ENCODE results near the gene HOMER3.
"Not testable (repeated sequence)": the region's sequence is repeated elsewhere in the genome, so short reads cannot be mapped to it uniquely, and the experiment has no call there.

Gene HOMER3

DNA sequence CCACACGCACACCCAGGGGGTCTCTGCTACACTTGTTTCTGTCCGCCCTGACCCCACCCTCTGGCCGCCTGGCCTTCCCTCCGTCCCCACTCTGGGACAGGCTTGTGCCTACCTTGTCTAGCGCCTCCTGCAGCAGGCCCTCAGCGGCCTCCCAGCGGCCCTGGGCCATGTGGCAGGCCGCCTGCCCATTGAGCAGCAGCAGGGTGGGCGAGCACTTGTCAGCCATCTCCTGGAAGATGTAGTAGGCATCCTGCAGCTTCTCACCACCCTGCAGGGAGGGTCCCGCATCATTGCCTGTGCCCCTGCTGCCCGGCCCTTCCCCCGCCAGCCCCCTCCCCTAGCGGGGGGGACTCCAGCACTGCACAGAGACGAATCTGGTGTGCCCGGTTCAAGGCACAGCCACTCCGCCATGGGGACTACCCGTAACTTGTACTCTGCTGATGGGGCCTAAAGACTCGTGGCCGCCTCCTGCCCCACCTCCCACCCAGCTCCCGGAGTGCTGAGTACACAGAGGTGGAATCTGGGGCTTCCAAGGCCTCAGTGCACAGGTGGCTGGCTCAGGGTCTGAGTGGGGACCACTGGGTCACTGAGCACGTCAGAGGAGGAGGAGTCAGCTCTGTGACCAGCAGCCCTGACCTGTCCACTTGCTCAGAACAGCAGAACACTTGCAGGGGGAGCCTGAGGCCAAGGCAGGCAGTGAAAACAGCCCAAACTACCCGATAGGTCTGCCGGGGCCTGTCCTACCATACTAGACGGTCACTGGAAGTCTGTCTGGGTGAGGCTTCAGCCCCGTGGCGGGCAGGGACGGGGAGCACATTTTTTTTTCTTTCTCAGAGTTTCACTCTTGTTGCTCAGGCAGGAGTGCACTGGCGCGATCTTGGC is 37.6 kb downstream of the HOMER3 start:
- DNase-seq (ENCODE audit: low read depth): no peak
- H3K4me3 ChIP-seq (ENCODE audit: low read depth, low read length): no peak overlapping the region
- TF ChIP-seq, protein P1, sequence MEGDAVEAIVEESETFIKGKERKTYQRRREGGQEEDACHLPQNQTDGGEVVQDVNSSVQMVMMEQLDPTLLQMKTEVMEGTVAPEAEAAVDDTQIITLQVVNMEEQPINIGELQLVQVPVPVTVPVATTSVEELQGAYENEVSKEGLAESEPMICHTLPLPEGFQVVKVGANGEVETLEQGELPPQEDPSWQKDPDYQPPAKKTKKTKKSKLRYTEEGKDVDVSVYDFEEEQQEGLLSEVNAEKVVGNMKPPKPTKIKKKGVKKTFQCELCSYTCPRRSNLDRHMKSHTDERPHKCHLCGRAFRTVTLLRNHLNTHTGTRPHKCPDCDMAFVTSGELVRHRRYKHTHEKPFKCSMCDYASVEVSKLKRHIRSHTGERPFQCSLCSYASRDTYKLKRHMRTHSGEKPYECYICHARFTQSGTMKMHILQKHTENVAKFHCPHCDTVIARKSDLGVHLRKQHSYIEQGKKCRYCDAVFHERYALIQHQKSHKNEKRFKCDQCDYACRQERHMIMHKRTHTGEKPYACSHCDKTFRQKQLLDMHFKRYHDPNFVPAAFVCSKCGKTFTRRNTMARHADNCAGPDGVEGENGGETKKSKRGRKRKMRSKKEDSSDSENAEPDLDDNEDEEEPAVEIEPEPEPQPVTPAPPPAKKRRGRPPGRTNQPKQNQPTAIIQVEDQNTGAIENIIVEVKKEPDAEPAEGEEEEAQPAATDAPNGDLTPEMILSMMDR (IDR thresholded peaks at IDR 0.05; ENCODE audit: low read depth, low read length, missing control alignments): no peak

DNA sequence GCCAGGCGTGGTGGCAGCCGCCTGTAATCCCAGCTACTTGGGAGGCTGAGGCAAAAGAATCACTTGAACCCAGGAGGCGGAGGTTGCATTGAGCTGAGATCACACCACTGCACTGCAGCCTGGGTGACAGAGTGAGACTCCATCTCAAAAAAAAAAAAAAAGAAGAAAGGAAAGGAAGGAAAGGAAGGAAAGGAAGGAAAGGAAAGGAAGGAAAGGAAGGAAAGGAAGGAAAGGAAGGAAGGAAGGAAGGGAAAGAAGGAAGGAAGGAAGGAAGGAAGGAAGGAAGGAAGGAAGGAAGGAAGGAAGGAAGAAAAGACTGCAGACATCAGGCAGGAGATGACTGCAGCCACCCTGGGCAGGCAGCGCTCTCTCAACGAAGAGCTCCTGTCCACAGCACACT is 38.5 kb downstream of the HOMER3 start:
- DNase-seq (ENCODE audit: low read depth); H3K4me3 ChIP-seq (ENCODE audit: low read depth, low read length): not testable (repeated sequence)

DNA sequence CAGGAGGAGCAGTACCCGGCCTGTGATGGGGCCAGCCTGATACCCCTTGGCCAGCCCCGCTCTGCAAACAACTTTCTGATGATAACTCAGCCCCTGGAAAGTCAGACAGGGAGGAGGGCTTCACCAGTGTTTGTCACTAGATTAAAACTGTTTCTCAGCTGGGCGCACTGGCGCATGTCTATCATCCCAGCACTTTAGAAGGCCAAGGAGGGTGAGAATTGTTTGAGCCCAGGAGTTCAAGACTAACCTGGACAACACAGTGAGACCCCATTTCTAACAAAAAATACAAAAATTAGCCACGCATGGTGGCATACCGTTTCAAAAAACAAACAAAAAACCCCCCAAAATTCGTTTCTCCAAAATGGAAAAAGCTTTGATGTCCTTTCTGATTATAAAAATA is 39.5 kb downstream of the HOMER3 start:
- H3K4me3 ChIP-seq (ENCODE audit: low read depth, low read length): no peak overlapping the region
- TF ChIP-seq, protein P1 (IDR thresholded peaks at IDR 0.05; ENCODE audit: low read depth, low read length, missing control alignments): no peak
- DNase-seq (ENCODE audit: low read depth): no peak

DNA sequence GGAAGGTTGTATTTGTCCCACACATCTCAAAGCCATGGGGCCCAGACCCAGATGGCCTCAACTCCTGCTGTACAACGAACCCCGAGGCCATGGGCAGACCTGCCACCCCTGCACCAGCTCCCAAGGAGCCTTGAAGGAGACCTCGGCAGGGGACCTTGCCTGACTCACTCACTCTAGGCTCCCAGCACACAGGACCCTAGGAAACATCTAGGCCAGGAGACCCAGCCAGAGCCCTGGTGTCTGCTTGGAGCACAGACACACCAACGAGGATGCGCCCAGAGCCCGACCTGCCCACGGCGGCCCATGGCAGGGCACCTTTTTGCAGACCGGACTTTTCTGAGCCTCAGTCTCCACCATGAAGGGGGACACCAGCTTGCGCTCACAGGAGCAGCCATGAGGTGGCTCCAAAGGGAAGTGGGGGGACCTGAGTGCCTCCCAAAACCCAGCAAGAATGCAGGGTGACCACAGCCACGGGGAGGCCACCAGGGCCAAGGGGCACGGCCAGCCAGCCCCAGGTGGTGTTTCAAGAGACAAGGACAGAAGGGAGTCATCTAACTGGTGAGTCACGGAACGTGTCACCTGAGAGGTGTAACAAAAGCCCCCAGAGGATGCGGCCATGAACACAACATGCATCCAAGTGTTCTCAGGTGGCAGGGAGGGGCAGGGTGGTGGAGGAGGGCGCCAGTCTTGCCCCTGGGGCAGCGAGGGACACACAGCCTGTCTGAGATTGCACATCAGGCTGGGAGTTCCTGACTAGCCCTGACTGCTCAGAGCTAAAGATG is 40.1 kb downstream of the HOMER3 start:
- H3K4me3 ChIP-seq (ENCODE audit: low read depth, low read length): no peak overlapping the region
- DNase-seq (ENCODE audit: low read depth): no peak
- TF ChIP-seq, protein P1 (IDR thresholded peaks at IDR 0.05; ENCODE audit: low read depth, low read length, missing control alignments): no peak

DNA sequence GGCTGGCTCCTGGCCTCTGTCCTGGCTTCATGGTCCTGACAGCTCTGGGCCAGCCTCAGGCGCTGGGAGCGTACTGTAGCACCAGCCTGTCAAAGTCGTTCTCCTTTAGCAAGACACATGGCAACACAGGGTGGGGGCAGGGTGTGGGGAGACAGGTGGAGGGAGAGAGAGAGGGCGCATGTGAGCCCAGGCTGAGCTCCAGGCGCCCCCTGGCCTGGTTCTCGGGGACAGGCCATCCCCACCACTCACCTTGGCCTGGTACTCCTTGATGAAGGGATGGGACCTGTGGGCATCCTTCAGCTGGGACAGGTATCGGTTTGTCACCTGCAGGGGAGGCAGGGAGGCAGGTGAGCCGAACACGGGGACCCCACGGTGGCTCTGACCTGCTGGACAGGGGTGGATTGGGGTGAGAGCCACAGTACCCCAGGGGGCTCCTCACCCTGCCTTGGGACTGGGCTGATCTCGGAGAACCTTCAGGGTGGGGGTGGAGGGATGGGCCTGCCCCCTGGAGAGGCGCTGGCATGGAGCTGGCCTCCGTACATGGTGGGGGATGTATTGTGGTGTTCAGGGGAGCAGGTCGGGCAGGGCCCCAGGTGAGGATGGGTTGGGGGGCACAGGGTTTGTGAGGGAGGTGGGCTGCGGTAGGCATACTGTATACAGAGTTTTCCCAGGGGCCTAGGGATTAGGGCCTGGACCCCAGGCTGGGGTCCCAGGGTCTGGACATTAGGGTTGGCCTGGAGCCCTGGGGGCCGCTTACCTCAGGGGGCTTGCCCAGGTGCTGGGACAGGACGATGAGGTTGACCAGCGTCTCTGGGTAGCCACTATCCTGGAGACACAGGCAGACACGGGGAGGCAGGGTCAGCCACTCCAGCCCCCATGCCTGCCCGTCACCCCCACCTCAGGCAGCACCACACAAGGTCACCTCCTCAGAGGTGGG is 41.1 kb downstream of the HOMER3 start:
- H3K4me3 ChIP-seq (ENCODE audit: low read depth, low read length): no peak overlapping the region
- no peak for DNase-seq (ENCODE audit: low read depth)
- TF ChIP-seq, protein P1 (IDR thresholded peaks at IDR 0.05; ENCODE audit: low read depth, low read length, missing control alignments): no peak

DNA sequence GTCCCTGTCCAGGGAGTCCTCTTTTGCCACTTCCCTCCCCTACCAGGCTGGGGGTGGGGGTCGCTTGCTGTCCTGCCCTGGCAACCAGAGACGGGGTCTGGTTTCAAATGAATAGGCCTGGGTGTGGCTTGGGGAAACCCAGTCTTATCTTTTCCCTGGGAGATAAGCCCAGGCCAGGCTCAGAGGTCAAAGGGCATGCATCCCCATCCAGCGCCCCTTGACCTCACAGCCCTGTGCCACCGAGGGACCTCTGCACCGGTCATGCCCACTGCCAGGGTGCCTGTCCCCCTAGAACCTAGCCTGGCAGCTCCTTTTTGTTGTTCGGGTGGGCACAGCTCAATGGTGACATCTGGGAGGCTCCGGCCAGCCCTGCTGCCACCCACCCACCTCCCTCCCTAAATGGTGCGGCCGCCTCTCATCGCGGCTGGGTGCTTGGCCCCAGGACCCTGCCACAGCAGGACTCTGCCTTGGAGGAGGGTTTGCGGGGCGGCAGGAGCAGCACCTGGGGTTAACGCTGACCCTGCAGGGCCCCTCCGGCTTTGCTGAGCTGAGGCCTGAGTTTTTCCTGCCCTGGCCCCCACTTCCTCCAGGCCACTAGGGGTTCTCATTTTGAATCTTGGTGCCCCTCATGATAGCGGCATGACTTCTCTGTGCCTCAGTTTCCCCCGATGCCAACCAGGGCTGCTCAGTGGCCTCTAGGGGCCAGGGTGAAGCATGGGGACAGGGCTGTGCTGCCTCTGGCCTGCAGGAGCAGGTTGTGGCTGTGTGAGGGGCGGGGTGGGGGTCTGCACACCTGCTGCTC is 42.2 kb downstream of the HOMER3 start:
- no peak overlapping the region for H3K4me3 ChIP-seq (ENCODE audit: low read depth, low read length)
- DNase-seq (ENCODE audit: low read depth): no peak
- TF ChIP-seq, protein P1 (IDR thresholded peaks at IDR 0.05; ENCODE audit: low read depth, low read length, missing control alignments): no peak

Measured in GM12864 (cell line).